Umbilical cord (tissue), 2 donors: ENCODE results near the gene ALPL. TPM values are rescaled to one million over a fixed set of nuclear protein-coding genes. Genes with fewer than 3 reads are reported as not detected.

Source experiments
- DNase-seq: peaks from one replicate; pipeline ENCODE4 v3.0.0-alpha.2; 2015; ENCODE audit warnings: low spot score
- total RNA-seq: library from RNA; depleted of rRNA; stranded (reverse); fragments of >200 nt; gene quantifications from one replicate; pipeline ENCODE4 v1.2.3, GENCODE V29; 2014; ENCODE audit warnings: low replicate concordance; ENCODE audit not compliant: insufficient read depth

The ALPL gene
- total RNA-seq, 1 donor from 2014 or later, result not detected

GRCh38 chr1:21530368-21531016 lies 21.3 kb downstream of the ALPL start:
- no peak for DNase-seq

GRCh38 chr1:21531241-21531640 lies 22.0 kb downstream of the ALPL start:
- DNase-seq, result no peak

GRCh38 chr1:21532496-21532895 lies 23.3 kb downstream of the ALPL start:
- no peak for DNase-seq

- no peak for DNase-seq
These were observed 23.8 kb downstream of the ALPL start for GRCh38 chr1:21532992-21533534.

GRCh38 chr1:21534146-21534545 lies 24.9 kb downstream of the ALPL start:
- no peak for DNase-seq

GRCh38 chr1:21534674-21535378 lies 25.6 kb downstream of the ALPL start:
- peak; percentile 63 for DNase-seq

GRCh38 chr1:21536218-21536617 lies 27.0 kb downstream of the ALPL start:
- DNase-seq, result no peak

GRCh38 chr1:21537511-21537931 lies 28.3 kb downstream of the ALPL start:
- no peak for DNase-seq

GRCh38 chr1:21537932-21538630 lies 28.9 kb downstream of the ALPL start:
- no peak for DNase-seq

- DNase-seq, result no peak
These were observed 30.7 kb downstream of the ALPL start for GRCh38 chr1:21539933-21540332.

GRCh38 chr1:21541329-21541728 lies 32.1 kb downstream of the ALPL start:
- no peak for DNase-seq

GRCh38 chr1:21541835-21542234 lies 32.6 kb downstream of the ALPL start:
- DNase-seq, result peak; percentile 48

GRCh38 chr1:21543598-21543997 lies 34.4 kb downstream of the ALPL start:
- DNase-seq, result no peak

GRCh38 chr1:21544095-21544494 lies 34.9 kb downstream of the ALPL start:
- no peak for DNase-seq

GRCh38 chr1:21546122-21546825 lies 37.1 kb downstream of the ALPL start:
- no peak for DNase-seq

- DNase-seq, result no peak
These were observed 38.7 kb downstream of the ALPL start for GRCh38 chr1:21547876-21548275.

GRCh38 chr1:21550097-21550496 lies 40.9 kb downstream of the ALPL start:
- DNase-seq, result no peak

GRCh38 chr1:21550866-21551475 lies 41.7 kb downstream of the ALPL start:
- no peak for DNase-seq

- peak; percentile 17 for DNase-seq
These were observed 43.5 kb downstream of the ALPL start for GRCh38 chr1:21552715-21553114.

- DNase-seq, result no peak
These were observed 44.1 kb downstream of the ALPL start for GRCh38 chr1:21553116-21553926.
